ENCODE results near the gene ZNF662. TPM values are rescaled to one million over a fixed set of nuclear protein-coding genes. Genes with fewer than 3 reads are reported as not detected.

ZNF662 gene
- total RNA-seq, 1 experiment from 2014 or later: not detected

DNA sequence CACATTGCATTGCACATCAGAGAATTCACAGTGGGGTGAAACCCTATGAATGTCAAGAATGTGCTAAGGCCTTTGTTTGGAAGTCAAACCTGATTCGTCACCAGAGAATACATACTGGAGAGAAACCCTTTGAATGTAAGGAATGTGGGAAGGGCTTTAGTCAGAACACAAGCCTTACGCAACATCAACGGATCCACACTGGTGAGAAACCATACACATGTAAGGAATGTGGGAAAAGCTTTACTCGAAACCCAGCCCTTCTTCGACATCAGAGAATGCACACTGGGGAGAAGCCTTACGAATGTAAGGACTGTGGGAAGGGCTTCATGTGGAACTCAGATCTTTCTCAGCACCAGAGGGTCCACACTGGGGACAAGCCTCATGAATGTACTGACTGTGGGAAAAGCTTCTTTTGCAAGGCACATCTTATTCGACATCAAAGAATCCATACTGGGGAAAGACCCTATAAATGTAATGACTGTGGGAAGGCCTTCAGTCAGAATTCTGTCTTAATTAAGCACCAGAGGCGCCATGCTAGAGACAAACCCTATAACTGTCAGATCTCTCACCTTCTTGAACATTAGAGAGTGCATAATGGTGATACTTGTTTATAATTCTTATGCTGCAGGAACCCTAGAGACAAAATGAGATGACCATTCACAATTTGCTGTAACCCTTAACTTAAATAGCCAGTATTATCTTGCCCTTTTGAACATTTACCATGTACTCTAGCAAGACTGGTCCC lies 9.0 kb downstream of the ZNF662 start:
- Histone ChIP-seq H3K79me2 (ENCODE audit: insufficient read depth, low read length) (no peaks in the 10 kb centered on the region), H3K4me2 (ENCODE audit: low read length) (no peak overlapping the region), H3K9ac (ENCODE audit: low read length) (no peak overlapping the region), H3K9me2 (ENCODE audit: insufficient read depth) (no peaks in the 10 kb centered on the region), H4K20me1 (ENCODE audit: insufficient read depth) (no peaks in the 10 kb centered on the region), H3K9me3 (ENCODE audit: control insufficient read depth in 1 of 2, insufficient read depth in 1 of 2, low read depth in 1 of 2, low read length in 2 of 2) (peaks cover 7 to 17% of the 10 kb centered on the region in 2 experiments; a peak in 3 of 4 replicates), H3K27ac (ENCODE audit: low read depth, low read length) (no peak overlapping the region), H3K27me3 (ENCODE audit: insufficient read depth, low read length) (no peaks in the 10 kb centered on the region), H3K4me1 (ENCODE audit: control insufficient read depth in 1 of 2, insufficient read depth in 2 of 2, low read length in 2 of 2) (no peaks in the 10 kb centered on the region), H3K4me3 (replicated peaks in 1 of 2; ENCODE audit: low read depth in 1 of 2, low read length in 2 of 2) (no peak overlapping the region), H3K36me3 (ENCODE audit: control insufficient read depth in 1 of 2, insufficient read depth in 2 of 2, low read length in 2 of 2) (no peaks in the 10 kb centered on the region), H2AFZ (ENCODE audit: low read depth, low read length, poor library complexity, severe bottlenecking) (no peak overlapping the region)
- TF ChIP-seq CBX3 (IDR thresholded peaks at IDR 0.05; ENCODE audit: low read depth): 0 out of 2 replicates have a peak, but pooled peaks have one; percentile 37
- TF ChIP-seq, protein P1, sequence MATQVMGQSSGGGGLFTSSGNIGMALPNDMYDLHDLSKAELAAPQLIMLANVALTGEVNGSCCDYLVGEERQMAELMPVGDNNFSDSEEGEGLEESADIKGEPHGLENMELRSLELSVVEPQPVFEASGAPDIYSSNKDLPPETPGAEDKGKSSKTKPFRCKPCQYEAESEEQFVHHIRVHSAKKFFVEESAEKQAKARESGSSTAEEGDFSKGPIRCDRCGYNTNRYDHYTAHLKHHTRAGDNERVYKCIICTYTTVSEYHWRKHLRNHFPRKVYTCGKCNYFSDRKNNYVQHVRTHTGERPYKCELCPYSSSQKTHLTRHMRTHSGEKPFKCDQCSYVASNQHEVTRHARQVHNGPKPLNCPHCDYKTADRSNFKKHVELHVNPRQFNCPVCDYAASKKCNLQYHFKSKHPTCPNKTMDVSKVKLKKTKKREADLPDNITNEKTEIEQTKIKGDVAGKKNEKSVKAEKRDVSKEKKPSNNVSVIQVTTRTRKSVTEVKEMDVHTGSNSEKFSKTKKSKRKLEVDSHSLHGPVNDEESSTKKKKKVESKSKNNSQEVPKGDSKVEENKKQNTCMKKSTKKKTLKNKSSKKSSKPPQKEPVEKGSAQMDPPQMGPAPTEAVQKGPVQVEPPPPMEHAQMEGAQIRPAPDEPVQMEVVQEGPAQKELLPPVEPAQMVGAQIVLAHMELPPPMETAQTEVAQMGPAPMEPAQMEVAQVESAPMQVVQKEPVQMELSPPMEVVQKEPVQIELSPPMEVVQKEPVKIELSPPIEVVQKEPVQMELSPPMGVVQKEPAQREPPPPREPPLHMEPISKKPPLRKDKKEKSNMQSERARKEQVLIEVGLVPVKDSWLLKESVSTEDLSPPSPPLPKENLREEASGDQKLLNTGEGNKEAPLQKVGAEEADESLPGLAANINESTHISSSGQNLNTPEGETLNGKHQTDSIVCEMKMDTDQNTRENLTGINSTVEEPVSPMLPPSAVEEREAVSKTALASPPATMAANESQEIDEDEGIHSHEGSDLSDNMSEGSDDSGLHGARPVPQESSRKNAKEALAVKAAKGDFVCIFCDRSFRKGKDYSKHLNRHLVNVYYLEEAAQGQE (IDR thresholded peaks at IDR 0.05; ENCODE audit: low read depth): no peak
- intact Hi-C loops (cut with micrococcal nuclease): no loop called here
- RAD21 ChIA-PET (ENCODE audit: low non-redundant PET in 1 of 2, low total read pairs in 2 of 2, uncharacterized antibody in 2 of 2, unreplicated experiment in 2 of 2): no interaction called here
- BruUV-seq (replicated peaks): no TSS peak
- no peak for DNase-seq (ENCODE audit: low read depth, low spot score)
- ATAC-seq: no peak
- POLR2A ChIA-PET: no interaction called here
- CTCF ChIA-PET: no interaction called here

DNA sequence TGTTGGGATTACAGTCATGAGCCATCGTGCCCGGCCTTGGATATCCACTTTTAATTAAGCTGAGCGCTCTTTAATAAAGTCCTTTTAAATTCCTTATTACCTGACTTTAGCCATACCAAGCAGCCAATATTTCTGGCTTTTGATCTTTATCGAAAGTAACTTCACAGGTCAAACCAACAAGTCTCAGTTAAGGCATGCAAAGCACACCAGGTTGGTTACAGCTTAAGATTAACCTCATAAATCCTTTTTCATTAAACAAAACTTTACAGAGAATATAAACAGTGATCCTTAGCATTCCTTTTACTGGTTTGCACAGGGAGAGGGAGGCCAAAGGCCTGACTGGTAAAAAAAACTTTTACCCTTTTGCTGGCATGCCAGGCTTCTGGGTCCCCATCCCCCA lies 17.7 kb downstream of the ZNF662 start:
- no peak overlapping the region for H3K9ac ChIP-seq (ENCODE audit: low read length)
- H3K36me3 ChIP-seq (ENCODE audit: control insufficient read depth in 1 of 2, insufficient read depth in 2 of 2, low read length in 2 of 2): no peaks in the 10 kb centered on the region
- ChIA-PET POLR2A (no interaction called here), CTCF (no interaction called here), RAD21 (ENCODE audit: low non-redundant PET in 1 of 2, low total read pairs in 2 of 2, uncharacterized antibody in 2 of 2, unreplicated experiment in 2 of 2) (no interaction called here)
- no peak overlapping the region for H3K4me3 ChIP-seq (replicated peaks in 1 of 2; ENCODE audit: low read depth in 1 of 2, low read length in 2 of 2)
- DNase-seq (ENCODE audit: low read depth, low spot score) (no peak), ATAC-seq (no peak)
- no peaks in the 10 kb centered on the region for H3K9me2 ChIP-seq (ENCODE audit: insufficient read depth)
- intact Hi-C loops (cut with micrococcal nuclease): no loop called here
- BruUV-seq (replicated peaks): no TSS peak
- TF ChIP-seq EZH2 (IDR thresholded peaks at IDR 0.05) (no peak), YY1 (IDR thresholded peaks at IDR 0.05; ENCODE audit: extremely low read depth, insufficient replicate concordance, low read depth, low read length) (no peak), EZH2phosphoT487 (IDR thresholded peaks at IDR 0.05; ENCODE audit: borderline replicate concordance) (no peak)
- TF ChIP-seq, protein P1 (IDR thresholded peaks at IDR 0.05; ENCODE audit: low read depth): no peak
- TF ChIP-seq, protein P2, sequence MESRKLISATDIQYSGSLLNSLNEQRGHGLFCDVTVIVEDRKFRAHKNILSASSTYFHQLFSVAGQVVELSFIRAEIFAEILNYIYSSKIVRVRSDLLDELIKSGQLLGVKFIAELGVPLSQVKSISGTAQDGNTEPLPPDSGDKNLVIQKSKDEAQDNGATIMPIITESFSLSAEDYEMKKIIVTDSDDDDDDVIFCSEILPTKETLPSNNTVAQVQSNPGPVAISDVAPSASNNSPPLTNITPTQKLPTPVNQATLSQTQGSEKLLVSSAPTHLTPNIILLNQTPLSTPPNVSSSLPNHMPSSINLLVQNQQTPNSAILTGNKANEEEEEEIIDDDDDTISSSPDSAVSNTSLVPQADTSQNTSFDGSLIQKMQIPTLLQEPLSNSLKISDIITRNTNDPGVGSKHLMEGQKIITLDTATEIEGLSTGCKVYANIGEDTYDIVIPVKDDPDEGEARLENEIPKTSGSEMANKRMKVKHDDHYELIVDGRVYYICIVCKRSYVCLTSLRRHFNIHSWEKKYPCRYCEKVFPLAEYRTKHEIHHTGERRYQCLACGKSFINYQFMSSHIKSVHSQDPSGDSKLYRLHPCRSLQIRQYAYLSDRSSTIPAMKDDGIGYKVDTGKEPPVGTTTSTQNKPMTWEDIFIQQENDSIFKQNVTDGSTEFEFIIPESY (IDR thresholded peaks at IDR 0.05; ENCODE audit: extremely low read depth, insufficient replicate concordance, low read length): no peak
- no peaks in the 10 kb centered on the region for H3K4me1 ChIP-seq (ENCODE audit: control insufficient read depth in 1 of 2, insufficient read depth in 2 of 2, low read length in 2 of 2)
- H2AFZ ChIP-seq (ENCODE audit: low read depth, low read length, poor library complexity, severe bottlenecking): no peak overlapping the region
- no peaks in the 10 kb centered on the region for H3K27me3 ChIP-seq (ENCODE audit: insufficient read depth, low read length)
- no peaks in the 10 kb centered on the region for H4K20me1 ChIP-seq (ENCODE audit: insufficient read depth)
- H3K27ac ChIP-seq (ENCODE audit: low read depth, low read length): no peak overlapping the region
- H3K9me3 ChIP-seq (ENCODE audit: control insufficient read depth in 1 of 2, insufficient read depth in 1 of 2, low read depth in 1 of 2, low read length in 2 of 2): no peaks in the 10 kb centered on the region
- H3K4me2 ChIP-seq (ENCODE audit: low read length): no peak overlapping the region
- H3K79me2 ChIP-seq (ENCODE audit: insufficient read depth, low read length): no peaks in the 10 kb centered on the region
